Right lobe of liver (tissue), 6 donors: Measurements from ENCODE around the gene FNIP2. TPM values are rescaled to one million over a fixed set of nuclear protein-coding genes. Genes with fewer than 3 reads are reported as not detected.
"Not testable (repeated sequence)": the region's sequence is repeated elsewhere in the genome, so short reads cannot be mapped to it uniquely, and the experiment has no call there.

ENCODE experiments used
- ATAC-seq, 4 donors: fragments of 200-7000 bp; cut with Tn5 transposase; one replicate each; pipeline ENCODE4 v1.9.1; 2020; ENCODE audit warnings: mild to moderate bottlenecking in 4 of 4, moderate library complexity in 4 of 4
- DNase-seq, 3 donors: peaks; one replicate each; pipeline ENCODE4 v3.0.0-alpha.2; 2020
- H3K27ac ChIP-seq, 3 donors: fragments of 200-600 bp; one replicate each; pipeline ENCODE4 v1.8.0; 2022
- H3K27me3 ChIP-seq, 2 donors: fragments of 200-600 bp; one replicate each; pipeline ENCODE4 v1.8.0; 2022
- H3K36me3 ChIP-seq, 4 donors: fragments of 200-600 bp; sonication (generic) in 1 of 4; one replicate each; pipeline versions ENCODE4 v1.5.1 to v1.8.0; 2017 to 2022; ENCODE audit warnings: control low read depth in 1 of 4
- H3K4me1 ChIP-seq, 4 donors: fragments of 200-600 bp; sonication (generic) in 1 of 4; one replicate each; pipeline versions ENCODE4 v1.5.1 to v1.8.0; 2017 to 2022; ENCODE audit warnings: control low read depth in 1 of 4
- H3K4me3 ChIP-seq, 3 donors: fragments of 200-600 bp; one replicate each; pipeline ENCODE4 v1.8.0; 2022
- H3K9me3 ChIP-seq, 4 donors: fragments of 200-600 bp; sonication (generic) in 1 of 4; one replicate each; pipeline versions ENCODE4 v1.5.1 to v1.8.0; 2017 to 2022; ENCODE audit warnings: control low read depth in 1 of 4
- POLR2A ChIP-seq: fragments of 450-650 bp; IDR thresholded peaks from one replicate; pipeline ENCODE4 v1.6.1; 2017; ENCODE audit warnings: antibody characterized with exemption, mild to moderate bottlenecking
- WGBS: methylation state at CpG from one replicate; pipeline ENCODE4 v1.1.6; 2018; ENCODE audit warnings: low coverage, low lambda C conversion rate; ENCODE audit not compliant: insufficient coverage; ENCODE audit errors: missing lambda C conversion rate; 5-methylcytosine and 5-hydroxymethylcytosine counted together
- intact Hi-C, 2 donors: fragments of 100-400 bp; cut with DNase I; formaldehyde crosslinking; loops; one replicate each; pipeline versions ENCODE4 v1.11.2 to v1.14.1; 2022
- total RNA-seq, 6 experiments: library from RNA; depleted of rRNA in 2 of 6; stranded (reverse); fragments of >200 nt in 2 of 6; fragmentation: NEBNext Ultra II Directional in 3 of 6; extraction: Animal tissue kit (Norgen Biotek cat#: 25700) in 3 of 6; gene quantifications; one replicate each; pipeline versions ENCODE4 v1.1.0 to v1.2.4, GENCODE V29; 2016 to 2023
- TF ChIP-seq, protein P1 (sequence below), 4 donors: fragments of 200-600 bp in 3 of 4; fragments of 450-650 bp in 1 of 4; IDR thresholded peaks; one replicate each; pipeline versions ENCODE4 v1.5.1 to v1.8.0; 2016 to 2022; ENCODE audit warnings: antibody characterized with exemption in 4 of 4, mild to moderate bottlenecking in 2 of 4
- donor health status: DM: no; HTN: yes; CAD: no.
- donor health status: DM: no; HTN: no; CAD: no.
- donor health status: DM: no; HTN: no; CAD: no.
- donor health status: DM: no; HTN: yes; CAD: no.
- donor health status: DM: no; HTN: yes; CAD: no.

FNIP2 gene
- total RNA-seq, 6 experiments from 2014 or later = 34.2 to 67.4 (median 37.8) TPM

DNA sequence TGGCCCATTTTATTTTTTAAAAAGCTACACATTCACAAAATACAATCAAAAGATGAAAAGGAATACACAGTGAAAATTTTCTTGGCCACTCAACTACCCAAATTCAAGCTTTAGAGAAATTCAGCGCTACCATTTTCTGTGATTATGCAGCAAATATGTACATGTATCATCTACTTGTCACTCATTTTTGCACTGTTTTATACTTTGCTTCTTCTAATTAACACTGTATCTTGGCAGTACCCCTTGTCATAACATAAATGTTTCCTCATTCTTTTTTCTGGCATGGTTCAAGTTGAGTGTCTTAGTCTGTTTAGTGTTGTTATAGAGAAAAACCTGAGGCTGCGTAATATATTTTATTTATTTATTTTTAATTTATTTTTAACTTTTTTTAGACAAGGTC, 30.0 kb upstream of the FNIP2 start:
- Histone ChIP-seq H3K4me1 (no peaks in the 10 kb centered on the region), H3K27ac (no peak overlapping the region), H3K9me3 (no peaks in the 10 kb centered on the region), H3K4me3 (no peak overlapping the region), H3K36me3 (no peaks in the 10 kb centered on the region), H3K27me3 (no peaks in the 10 kb centered on the region)
- ATAC-seq (no peak), DNase-seq (no peak)
- TF ChIP-seq, protein P1, sequence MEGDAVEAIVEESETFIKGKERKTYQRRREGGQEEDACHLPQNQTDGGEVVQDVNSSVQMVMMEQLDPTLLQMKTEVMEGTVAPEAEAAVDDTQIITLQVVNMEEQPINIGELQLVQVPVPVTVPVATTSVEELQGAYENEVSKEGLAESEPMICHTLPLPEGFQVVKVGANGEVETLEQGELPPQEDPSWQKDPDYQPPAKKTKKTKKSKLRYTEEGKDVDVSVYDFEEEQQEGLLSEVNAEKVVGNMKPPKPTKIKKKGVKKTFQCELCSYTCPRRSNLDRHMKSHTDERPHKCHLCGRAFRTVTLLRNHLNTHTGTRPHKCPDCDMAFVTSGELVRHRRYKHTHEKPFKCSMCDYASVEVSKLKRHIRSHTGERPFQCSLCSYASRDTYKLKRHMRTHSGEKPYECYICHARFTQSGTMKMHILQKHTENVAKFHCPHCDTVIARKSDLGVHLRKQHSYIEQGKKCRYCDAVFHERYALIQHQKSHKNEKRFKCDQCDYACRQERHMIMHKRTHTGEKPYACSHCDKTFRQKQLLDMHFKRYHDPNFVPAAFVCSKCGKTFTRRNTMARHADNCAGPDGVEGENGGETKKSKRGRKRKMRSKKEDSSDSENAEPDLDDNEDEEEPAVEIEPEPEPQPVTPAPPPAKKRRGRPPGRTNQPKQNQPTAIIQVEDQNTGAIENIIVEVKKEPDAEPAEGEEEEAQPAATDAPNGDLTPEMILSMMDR (IDR thresholded peaks at IDR 0.05) = no peak
- TF ChIP-seq POLR2A = no peak
- WGBS = 97% methylated on average over 2 of the region's 2 CpGs
- intact Hi-C loops = no loop called here

DNA sequence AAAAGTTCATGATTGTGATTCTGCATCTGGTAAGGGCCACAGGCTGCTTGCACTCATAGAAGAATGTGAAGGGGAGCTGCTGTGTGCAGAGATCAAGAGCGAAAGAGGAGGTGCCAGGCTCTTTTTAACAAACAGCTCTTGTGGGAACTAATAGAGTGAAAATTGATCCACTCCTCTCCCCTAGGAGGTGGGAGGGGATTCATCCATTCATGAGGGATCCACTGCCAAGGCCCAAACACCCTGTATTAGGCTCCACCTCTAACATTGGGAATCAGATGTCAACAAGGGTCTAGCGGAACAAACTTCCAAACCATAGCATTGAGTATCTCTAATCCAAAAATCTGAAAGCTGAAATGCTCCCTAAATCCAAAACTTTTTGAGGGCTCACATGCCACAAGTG, 29.2 kb upstream of the FNIP2 start:
- H3K9me3 ChIP-seq = no peaks in the 10 kb centered on the region
- TF ChIP-seq, protein P1 (IDR thresholded peaks at IDR 0.05) = no peak
- TF ChIP-seq POLR2A = no peak
- no peaks in the 10 kb centered on the region for H3K36me3 ChIP-seq
- intact Hi-C loops = no loop called here
- DNase-seq = no peak
- no peak for ATAC-seq
- no peak overlapping the region for H3K4me3 ChIP-seq
- H3K27ac ChIP-seq = no peak overlapping the region
- WGBS = 100% methylated on average over 1 of the region's 2 CpGs
- no peaks in the 10 kb centered on the region for H3K4me1 ChIP-seq
- H3K27me3 ChIP-seq = no peaks in the 10 kb centered on the region

DNA sequence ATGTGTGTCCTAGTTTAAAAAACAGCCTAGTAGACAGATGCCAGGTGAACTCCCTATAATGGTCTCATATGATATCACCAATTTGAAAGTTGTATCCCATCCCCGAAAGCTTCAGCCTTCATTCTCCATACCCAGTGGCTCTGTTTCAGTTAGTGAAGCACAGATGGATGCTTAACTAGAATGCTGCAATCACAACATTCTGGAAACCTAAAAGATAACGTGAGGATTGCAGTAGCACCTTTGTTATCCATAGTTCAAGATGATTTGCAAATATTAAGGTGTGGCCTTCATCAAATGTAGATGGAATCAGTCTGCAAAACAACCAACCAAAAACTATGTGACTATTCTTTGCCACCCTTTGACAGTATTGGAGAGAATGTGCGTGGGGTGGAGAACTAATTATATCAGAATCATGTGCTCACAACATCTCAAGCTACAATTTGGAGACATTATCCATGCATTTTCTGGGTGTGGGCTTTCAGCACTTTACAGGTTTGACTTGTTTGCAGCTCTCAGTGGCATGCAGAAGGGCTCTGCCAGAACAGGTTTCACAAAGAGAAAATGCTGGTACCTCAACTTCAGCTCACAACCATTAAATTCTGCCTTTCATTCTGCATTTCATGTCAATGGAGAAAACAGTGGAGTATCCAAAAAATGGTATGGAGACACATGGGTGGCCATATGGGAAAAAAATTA, 27.4 kb upstream of the FNIP2 start:
- ATAC-seq (no peak), DNase-seq (no peak)
- H3K36me3 ChIP-seq = no peaks in the 10 kb centered on the region
- WGBS = 92% methylated on average over 3 of the region's 3 CpGs
- H3K4me1 ChIP-seq = no peaks in the 10 kb centered on the region
- H3K27ac ChIP-seq = no peak overlapping the region
- H3K9me3 ChIP-seq = no peaks in the 10 kb centered on the region
- intact Hi-C loops = no loop called here
- no peaks in the 10 kb centered on the region for H3K27me3 ChIP-seq
- no peak overlapping the region for H3K4me3 ChIP-seq
- no peak for TF ChIP-seq POLR2A
- TF ChIP-seq, protein P1 (IDR thresholded peaks at IDR 0.05) = no peak

DNA sequence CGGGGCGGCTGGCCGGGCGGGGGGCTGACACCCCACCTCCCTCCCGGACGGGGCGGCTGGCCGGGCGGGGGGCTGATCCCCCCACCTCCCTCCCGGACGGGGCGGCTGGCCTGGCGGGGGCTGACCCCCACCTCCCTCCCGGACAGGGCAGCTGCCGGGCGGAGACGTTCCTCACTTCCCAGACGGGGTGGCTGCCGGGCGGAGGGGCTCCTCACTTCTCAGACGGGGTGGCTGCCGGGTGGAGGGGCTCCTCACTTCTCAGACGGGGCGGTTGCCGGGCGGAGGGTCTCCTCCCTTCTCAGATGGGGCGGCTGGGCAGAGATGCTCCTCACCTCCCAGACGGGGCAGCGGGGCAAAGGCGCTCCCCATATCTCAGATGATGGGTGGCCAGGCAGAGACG, 22.3 kb upstream of the FNIP2 start:
- DNase-seq, intact Hi-C loops: not testable (repeated sequence)

DNA sequence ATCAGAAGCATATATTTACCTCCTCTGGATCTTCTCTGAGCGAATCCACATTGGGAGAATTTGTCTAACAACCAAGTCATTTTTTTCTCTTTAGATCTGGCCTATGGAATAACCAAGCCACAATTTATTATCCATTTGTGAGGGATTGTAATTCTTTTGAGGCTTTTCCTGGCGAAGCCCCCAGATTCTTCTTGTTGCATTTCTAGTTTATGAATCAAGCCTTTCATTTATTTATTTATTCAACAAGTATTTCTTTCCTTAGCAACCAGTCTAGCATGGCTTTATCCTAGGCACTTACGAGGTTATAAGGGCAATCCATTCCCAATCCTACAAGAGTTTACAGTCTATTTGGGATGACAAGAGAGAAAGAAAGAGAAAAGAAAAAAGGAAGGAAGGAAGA, 18.4 kb upstream of the FNIP2 start:
- DNase-seq (no peak), ATAC-seq (no peak)
- Histone ChIP-seq H3K36me3 (no peaks in the 10 kb centered on the region), H3K4me1 (no peaks in the 10 kb centered on the region), H3K9me3 (no peaks in the 10 kb centered on the region), H3K27ac (no peak overlapping the region), H3K27me3 (no peaks in the 10 kb centered on the region), H3K4me3 (no peak overlapping the region)
- TF ChIP-seq POLR2A = no peak
- TF ChIP-seq, protein P1 (IDR thresholded peaks at IDR 0.05) = no peak
- intact Hi-C loops = no loop called here
- WGBS = 70% methylated on average over 3 of the region's 3 CpGs

More for the DNA sequence above, 22.3 kb upstream of the FNIP2 start:
- not testable (repeated sequence) for H3K27ac ChIP-seq, H3K4me3 ChIP-seq, H3K4me1 ChIP-seq, H3K36me3 ChIP-seq, ATAC-seq, H3K27me3 ChIP-seq, H3K9me3 ChIP-seq
- no CpG with 5 or more reads among the region's 31 CpGs for WGBS
